Esophagus muscularis mucosa (tissue), 4 donors: ENCODE data around the gene ARHGAP8. TPM values are rescaled to one million over a fixed set of nuclear protein-coding genes. Genes with fewer than 3 reads are reported as not detected.

Source experiments
- DNase-seq: peaks from one replicate; pipeline ENCODE4 v3.0.0-alpha.2; 2017; ENCODE audit errors: extremely low spot score
- H3K27ac ChIP-seq, 4 donors: fragments of 200-600 bp; sonication (generic); replicated peaks in 1 of 4; 1 replicate in 3 of 4; 2 replicates in 1 of 4; pipeline ENCODE4 v1.5.1; 2016 to 2019; ENCODE audit warnings: mild to moderate bottlenecking in 1 of 4
- H3K27me3 ChIP-seq, 4 donors: fragments of 200-600 bp; sonication (generic); one replicate each; pipeline versions ENCODE4 v1.5.1 to v1.6.0; 2016 to 2019
- H3K36me3 ChIP-seq, 4 donors: fragments of 200-600 bp; sonication (generic); one replicate each; pipeline ENCODE4 v1.5.1; 2016 to 2019
- H3K4me1 ChIP-seq, 4 donors: fragments of 200-600 bp; sonication (generic); one replicate each; pipeline ENCODE4 v1.5.1; 2016 to 2019
- H3K4me3 ChIP-seq, 4 donors: fragments of 200-600 bp; sonication (generic); 1 replicate in 2 of 4; 2 replicates in 2 of 4; pipeline ENCODE4 v1.5.1; 2016 to 2019; ENCODE audit warnings: mild to moderate bottlenecking in 4 of 4, moderate library complexity in 1 of 4
- H3K9me3 ChIP-seq, 4 donors: fragments of 200-600 bp; sonication (generic); 1 replicate in 3 of 4; 2 replicates in 1 of 4; pipeline ENCODE4 v1.5.1; 2016 to 2019
- EP300 ChIP-seq: sonication (generic); formaldehyde crosslinking; IDR thresholded peaks from one replicate; pipeline ENCODE4 v1.6.1; 2017; ENCODE audit warnings: antibody characterized with exemption
- POLR2A ChIP-seq: fragments of 450-650 bp; IDR thresholded peaks from one replicate; pipeline ENCODE4 v1.6.1; 2017; ENCODE audit warnings: antibody characterized with exemption, moderate library complexity, mild to moderate bottlenecking, low read depth
- POLR2AphosphoS5 ChIP-seq, 2 donors: sonication (generic); formaldehyde crosslinking; IDR thresholded peaks; one replicate each; pipeline ENCODE4 v1.6.1; 2017; ENCODE audit warnings: antibody characterized with exemption in 2 of 2
- WGBS: methylation state at CpG from one replicate; pipeline ENCODE4 v1.1.5; 2018; 5-methylcytosine and 5-hydroxymethylcytosine counted together
- intact Hi-C: fragments of 100-400 bp; cut with DNase I; formaldehyde crosslinking; loops from one replicate; pipeline ENCODE4 v1.15.1; 2023
- total RNA-seq, 4 donors: library from RNA; depleted of rRNA; stranded (reverse); fragments of >200 nt; gene quantifications; one replicate each; pipeline versions ENCODE4 v1.1.0 to v1.2.1, GENCODE V29; 2016
- TF ChIP-seq, protein P1 (sequence below), 3 experiments: fragments of 200-600 bp in 2 of 3; fragments of 450-650 bp in 1 of 3; sonication (generic) in 2 of 3; IDR thresholded peaks; one replicate each; pipeline ENCODE4 v1.5.1; 2017 to 2019; ENCODE audit warnings: antibody characterized with exemption in 3 of 3, mild to moderate bottlenecking in 2 of 3, moderate library complexity in 1 of 3

The ARHGAP8 gene
- total RNA-seq, 4 donors from 2014 or later: 0.33 to 0.58 TPM; not detected in 2

DNA sequence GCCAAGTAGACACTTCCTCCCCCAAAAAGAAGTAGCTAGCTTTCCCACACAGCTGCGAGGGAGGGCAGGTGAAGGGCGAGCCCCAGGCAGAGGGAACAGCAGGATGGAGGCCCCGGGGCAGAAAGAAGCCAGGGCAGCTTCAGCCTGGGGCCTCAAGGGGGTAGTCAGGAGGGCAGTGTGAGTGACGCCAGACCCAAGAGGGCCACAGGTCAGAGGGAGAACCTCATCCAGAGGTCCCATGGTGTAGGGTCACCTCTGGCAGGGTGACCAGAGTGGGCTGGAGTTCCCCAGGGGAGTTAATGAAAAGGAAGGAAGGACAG, 41.2 kb upstream of the ARHGAP8 start:
- Histone ChIP-seq H3K9me3 (no peaks in the 10 kb centered on the region), H3K4me3 (no peak overlapping the region), H3K4me1 (peaks cover 0 to 8% (median 2%) of the 10 kb centered on the region in 4 donors), H3K27ac (no peak overlapping the region), H3K27me3 (peaks cover 0 to 14% (median 0%) of the 10 kb centered on the region in 4 donors), H3K36me3 (no peaks in the 10 kb centered on the region)
- intact Hi-C loops: no loop called here
- DNase-seq: no peak
- TF ChIP-seq POLR2AphosphoS5 (IDR thresholded peaks at IDR 0.05) (no peak), EP300 (no peak), POLR2A (no peak)
- WGBS: 88% methylated on average over 4 of the region's 4 CpGs

DNA sequence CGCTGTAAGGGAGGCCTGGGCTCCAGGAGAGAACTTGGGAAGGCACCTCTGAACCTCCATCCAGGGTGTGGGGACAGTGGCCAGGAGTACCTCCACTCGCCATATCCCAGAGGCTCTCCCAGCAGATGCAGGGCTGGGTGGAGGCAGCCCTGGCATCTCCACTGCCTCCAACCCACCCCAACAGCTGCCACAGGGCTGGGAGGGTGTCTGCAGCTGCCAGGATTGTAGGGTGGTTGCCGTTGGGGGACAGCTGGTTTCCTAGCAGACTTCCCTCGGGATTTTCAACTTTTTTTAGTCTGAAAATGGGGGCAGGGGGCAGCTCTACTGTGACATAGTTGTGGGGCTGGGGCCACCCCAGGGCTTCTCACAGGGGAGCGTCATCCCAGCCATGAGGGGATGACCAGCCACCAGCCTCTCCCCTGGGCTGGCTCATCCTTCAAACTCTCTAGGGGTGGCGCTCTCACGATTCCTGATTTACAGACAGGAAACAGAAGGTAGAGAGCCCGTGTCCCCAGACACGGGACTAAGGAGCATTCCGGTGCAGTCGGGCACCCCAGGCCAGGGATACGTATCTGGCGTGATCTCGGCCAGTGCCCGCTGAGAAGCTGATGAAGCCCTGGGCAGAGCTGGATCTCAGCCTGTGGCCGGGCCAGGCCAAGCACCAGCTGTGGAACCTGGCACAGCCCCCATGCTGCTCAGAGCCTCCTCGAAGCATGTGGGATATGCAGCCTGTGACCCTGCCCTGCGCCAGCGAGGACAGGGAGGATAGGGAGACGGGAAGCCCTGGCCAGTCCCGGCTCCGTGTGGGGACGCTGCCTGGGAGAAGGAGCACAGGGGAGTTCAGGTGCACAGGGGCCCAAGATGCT, 40.5 kb upstream of the ARHGAP8 start:
- Histone ChIP-seq H3K9me3 (no peaks in the 10 kb centered on the region), H3K4me1 (peaks cover 0 to 8% (median 2%) of the 10 kb centered on the region in 4 donors), H3K27ac (no peak overlapping the region), H3K4me3 (no peak overlapping the region), H3K27me3 (peaks cover 0 to 9% (median 0%) of the 10 kb centered on the region in 4 donors), H3K36me3 (no peaks in the 10 kb centered on the region)
- 77% methylated on average over 6 of the region's 23 CpGs for WGBS
- intact Hi-C loops: no loop called here
- TF ChIP-seq POLR2A (no peak), EP300 (no peak), POLR2AphosphoS5 (IDR thresholded peaks at IDR 0.05) (no peak)
- TF ChIP-seq, protein P1, sequence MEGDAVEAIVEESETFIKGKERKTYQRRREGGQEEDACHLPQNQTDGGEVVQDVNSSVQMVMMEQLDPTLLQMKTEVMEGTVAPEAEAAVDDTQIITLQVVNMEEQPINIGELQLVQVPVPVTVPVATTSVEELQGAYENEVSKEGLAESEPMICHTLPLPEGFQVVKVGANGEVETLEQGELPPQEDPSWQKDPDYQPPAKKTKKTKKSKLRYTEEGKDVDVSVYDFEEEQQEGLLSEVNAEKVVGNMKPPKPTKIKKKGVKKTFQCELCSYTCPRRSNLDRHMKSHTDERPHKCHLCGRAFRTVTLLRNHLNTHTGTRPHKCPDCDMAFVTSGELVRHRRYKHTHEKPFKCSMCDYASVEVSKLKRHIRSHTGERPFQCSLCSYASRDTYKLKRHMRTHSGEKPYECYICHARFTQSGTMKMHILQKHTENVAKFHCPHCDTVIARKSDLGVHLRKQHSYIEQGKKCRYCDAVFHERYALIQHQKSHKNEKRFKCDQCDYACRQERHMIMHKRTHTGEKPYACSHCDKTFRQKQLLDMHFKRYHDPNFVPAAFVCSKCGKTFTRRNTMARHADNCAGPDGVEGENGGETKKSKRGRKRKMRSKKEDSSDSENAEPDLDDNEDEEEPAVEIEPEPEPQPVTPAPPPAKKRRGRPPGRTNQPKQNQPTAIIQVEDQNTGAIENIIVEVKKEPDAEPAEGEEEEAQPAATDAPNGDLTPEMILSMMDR (IDR thresholded peaks at IDR 0.05): no peak
- DNase-seq: no peak

DNA sequence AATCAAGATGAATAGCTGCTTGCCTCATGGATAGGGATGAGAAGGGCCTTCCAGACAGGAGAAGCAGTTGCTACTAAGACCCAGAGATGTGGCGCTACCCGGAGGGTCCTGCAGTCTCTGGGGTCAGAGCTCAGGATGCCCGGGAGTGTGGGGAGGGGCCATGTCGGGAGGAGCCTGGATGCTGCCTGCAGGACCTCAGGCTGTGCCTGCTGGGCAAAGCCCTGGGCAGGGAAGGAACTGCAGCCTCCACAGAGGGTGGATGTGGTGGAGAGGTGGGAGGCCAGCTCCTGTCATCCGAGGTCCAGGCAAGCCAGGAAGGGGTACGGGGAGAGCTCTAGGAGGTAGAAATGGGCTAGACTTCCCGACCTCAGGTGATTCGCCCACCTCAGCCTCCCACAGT, 39.4 kb upstream of the ARHGAP8 start:
- TF ChIP-seq, protein P1 (IDR thresholded peaks at IDR 0.05): no peak
- TF ChIP-seq EP300 (no peak), POLR2AphosphoS5 (IDR thresholded peaks at IDR 0.05) (no peak), POLR2A (no peak)
- no peak for DNase-seq
- no peak overlapping the region for H3K4me3 ChIP-seq
- peaks cover 0 to 8% (median 2%) of the 10 kb centered on the region in 4 donors for H3K4me1 ChIP-seq
- H3K27ac ChIP-seq: no peak overlapping the region
- WGBS: 85% methylated on average over 6 of the region's 8 CpGs
- H3K27me3 ChIP-seq: no peaks in the 10 kb centered on the region
- no peaks in the 10 kb centered on the region for H3K36me3 ChIP-seq
- no peaks in the 10 kb centered on the region for H3K9me3 ChIP-seq
- intact Hi-C loops: no loop called here

DNA sequence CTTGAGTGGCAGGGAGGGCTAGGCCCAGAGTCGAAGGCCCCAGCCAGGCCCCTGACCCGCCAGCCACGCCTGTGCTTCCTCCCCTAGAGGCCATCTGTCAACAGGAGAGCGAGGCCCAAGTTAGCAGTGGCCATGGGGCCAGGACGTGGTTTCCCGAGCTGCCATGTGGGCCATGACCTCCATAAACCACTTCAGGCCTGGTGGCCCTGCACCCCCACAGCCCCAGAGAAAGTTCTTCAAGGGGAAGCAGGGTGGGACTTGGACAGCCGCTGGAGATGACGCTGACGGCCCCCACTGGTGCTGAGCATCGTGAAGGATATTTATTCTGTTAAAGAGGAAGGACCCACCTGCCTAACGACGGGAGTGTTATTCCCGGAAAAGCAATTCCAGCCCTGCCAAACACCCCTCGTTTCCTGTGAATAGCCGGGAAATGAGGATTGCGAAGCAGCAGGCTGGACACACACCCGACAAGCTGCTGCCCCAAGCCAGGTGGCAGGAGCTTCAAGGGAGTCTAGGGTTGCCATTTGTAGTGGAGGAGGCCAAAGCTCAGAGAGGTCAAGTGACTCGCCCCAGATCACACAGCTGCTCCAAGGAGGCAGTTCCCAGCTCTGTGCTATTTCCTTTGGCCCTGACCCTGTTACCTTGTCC, 37.5 kb upstream of the ARHGAP8 start:
- H3K4me1 ChIP-seq: peaks cover 0 to 8% (median 2%) of the 10 kb centered on the region in 4 donors
- WGBS: 67% methylated on average over 8 of the region's 18 CpGs
- H3K36me3 ChIP-seq: no peaks in the 10 kb centered on the region
- H3K4me3 ChIP-seq: no peak overlapping the region
- peak overlapping the region in 2 of 4 donors; percentile 18 to 46 for H3K27ac ChIP-seq
- TF ChIP-seq, protein P1 (IDR thresholded peaks at IDR 0.05): no peak
- TF ChIP-seq POLR2A: no peak
- no peak for TF ChIP-seq EP300
- peak in 1 of 2 donors; percentile 32 for TF ChIP-seq POLR2AphosphoS5 (IDR thresholded peaks at IDR 0.05)
- intact Hi-C loops: no loop called here
- H3K9me3 ChIP-seq: no peaks in the 10 kb centered on the region
- no peak for DNase-seq
- no peaks in the 10 kb centered on the region for H3K27me3 ChIP-seq

DNA sequence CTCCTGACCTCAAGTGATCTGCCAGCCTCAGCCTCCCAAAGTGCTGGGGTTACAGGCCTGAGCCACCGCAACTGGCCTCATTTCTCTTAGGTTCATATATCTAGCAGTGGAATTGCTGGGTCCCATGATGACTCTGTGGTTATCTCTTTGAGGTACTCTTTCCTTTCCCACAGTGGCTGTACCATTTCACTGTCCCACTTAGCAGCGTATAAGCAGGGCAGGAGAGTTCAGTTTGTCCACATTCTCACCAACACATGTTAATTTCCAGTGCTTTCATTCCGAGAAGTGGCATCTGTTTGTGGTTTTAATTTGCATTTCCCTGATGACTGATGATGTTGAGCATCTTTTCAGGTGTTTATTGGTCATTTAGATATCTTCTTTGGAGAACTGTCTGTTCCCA, 34.0 kb upstream of the ARHGAP8 start:
- Histone ChIP-seq H3K9me3 (no peaks in the 10 kb centered on the region), H3K36me3 (no peaks in the 10 kb centered on the region), H3K4me3 (no peak overlapping the region), H3K4me1 (peaks cover 0 to 8% (median 2%) of the 10 kb centered on the region in 4 donors), H3K27ac (no peak overlapping the region), H3K27me3 (no peaks in the 10 kb centered on the region)
- TF ChIP-seq EP300: no peak
- DNase-seq: no peak
- WGBS: 94% methylated on average over 3 of the region's 3 CpGs
- intact Hi-C loops: no loop called here
